NK-92 (cell line): ENCODE data around the gene GLI3.

Experiments used
- DNase-seq: peaks from one replicate; lab custom pipeline; 2025; ENCODE audit not compliant: unreplicated experiment; lab: John Stamatoyannopoulos, UW

GLI3 gene

GRCh38 chr7:41974870-41975557 is 262.0 kb downstream of the GLI3 start:
- no peak for DNase-seq

- DNase-seq = no peak
Measured at GRCh38 chr7:41973202-41973730, 263.7 kb downstream of the GLI3 start.

GRCh38 chr7:41972776-41973175 is 264.2 kb downstream of the GLI3 start:
- no peak for DNase-seq

- DNase-seq = no peak
Measured at GRCh38 chr7:41972270-41972669, 264.7 kb downstream of the GLI3 start.

- no peak for DNase-seq
Measured at GRCh38 chr7:41971640-41972187, 265.3 kb downstream of the GLI3 start.

- no peak for DNase-seq
Measured at GRCh38 chr7:41970941-41971340, 266.1 kb downstream of the GLI3 start.

GRCh38 chr7:41969561-41970105 is 267.4 kb downstream of the GLI3 start:
- DNase-seq = no peak

GRCh38 chr7:41967156-41967555 is 269.9 kb downstream of the GLI3 start:
- no peak for DNase-seq

GRCh38 chr7:41965951-41966505 is 271.0 kb downstream of the GLI3 start:
- no peak for DNase-seq

GRCh38 chr7:41964849-41965745 is 271.9 kb downstream of the GLI3 start:
- no peak for DNase-seq

GRCh38 chr7:41964183-41964753 is 272.7 kb downstream of the GLI3 start:
- no peak for DNase-seq

- no peak for DNase-seq
Measured at GRCh38 chr7:41956705-41957104, 280.3 kb downstream of the GLI3 start.

- DNase-seq = no peak
Measured at GRCh38 chr7:41955893-41956675, 280.9 kb downstream of the GLI3 start.

- no peak for DNase-seq
Measured at GRCh38 chr7:41955451-41955850, 281.6 kb downstream of the GLI3 start.

- no peak for DNase-seq
Measured at GRCh38 chr7:41954976-41955375, 282.0 kb downstream of the GLI3 start.

GRCh38 chr7:41948503-41948902 is 288.5 kb downstream of the GLI3 start:
- no peak for DNase-seq

GRCh38 chr7:41943094-41943577 is 293.9 kb downstream of the GLI3 start:
- DNase-seq = no peak

- DNase-seq = no peak
Measured at GRCh38 chr7:41942468-41943093, 294.4 kb downstream of the GLI3 start.

- DNase-seq = no peak
Measured at GRCh38 chr7:41940760-41941343, 296.2 kb downstream of the GLI3 start.
